AML-193 (cell line): Measurements from ENCODE around the gene EVX2.

Experiments used
- DNase-seq, 2 experiments: peaks; one replicate each; lab custom pipeline; 2025; lab: John Stamatoyannopoulos, UW

EVX2 gene

DNA sequence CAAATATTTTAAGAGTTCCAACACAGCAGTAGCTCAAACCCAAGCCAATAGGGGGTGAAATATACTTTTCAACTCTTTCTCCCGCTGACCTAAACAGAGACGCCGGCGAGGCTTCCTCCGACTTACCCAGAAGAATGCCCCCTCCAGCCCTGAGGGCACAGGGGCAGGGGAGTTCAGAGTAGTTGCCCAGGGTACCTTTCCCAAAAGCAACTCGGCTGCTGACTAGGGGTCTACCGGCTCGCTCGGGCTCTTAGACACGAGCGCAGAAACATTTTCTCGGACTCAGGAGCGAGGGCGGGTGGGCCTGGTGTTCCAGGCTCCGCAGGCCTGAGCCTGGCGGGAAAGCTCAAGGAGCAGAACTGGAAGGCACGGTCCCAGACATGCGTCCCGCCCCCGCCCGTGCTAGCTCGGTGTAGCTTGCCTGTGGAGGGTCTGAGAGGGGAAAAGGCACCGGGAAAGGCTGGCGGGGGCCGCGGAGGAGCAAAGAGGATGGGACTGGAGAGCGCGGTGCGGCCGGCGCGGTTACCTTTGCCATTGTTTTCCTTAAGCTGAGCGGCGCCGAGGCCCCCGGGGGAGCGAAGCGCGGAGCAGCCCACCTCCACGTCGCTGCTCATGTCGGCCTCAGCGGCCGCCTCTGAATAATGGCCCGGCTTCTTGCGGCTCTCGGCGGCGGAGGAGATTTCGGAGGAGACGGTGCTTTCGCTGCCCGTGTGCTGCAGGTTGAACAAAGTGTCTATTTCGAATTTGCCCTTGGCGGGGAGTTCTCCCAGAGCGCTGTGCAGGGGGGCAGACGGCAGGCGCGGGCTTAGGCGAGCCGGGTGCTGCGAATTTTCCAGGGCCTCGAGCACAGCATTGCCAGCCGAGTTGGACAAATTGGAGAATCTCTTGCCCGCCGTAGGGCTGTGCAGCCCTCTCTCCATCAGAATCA, 674 bp downstream of the EVX2 start:
- DNase-seq: no peak

DNA sequence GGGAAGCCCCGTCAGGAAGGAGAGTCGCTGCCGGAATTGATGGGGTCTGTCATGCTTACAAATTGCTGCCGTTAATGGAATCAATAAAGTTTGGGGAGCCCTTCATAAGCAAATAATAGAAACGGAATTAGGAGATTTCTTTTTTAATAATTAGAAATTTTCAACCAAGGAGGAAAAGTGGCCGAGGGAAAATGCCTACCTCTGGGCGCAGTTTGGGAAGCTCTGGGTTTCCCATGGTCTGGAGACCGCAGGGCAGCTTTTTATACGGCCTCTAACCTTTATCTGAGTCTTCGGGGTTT, 1.3 kb downstream of the EVX2 start:
- no peak for DNase-seq

DNA sequence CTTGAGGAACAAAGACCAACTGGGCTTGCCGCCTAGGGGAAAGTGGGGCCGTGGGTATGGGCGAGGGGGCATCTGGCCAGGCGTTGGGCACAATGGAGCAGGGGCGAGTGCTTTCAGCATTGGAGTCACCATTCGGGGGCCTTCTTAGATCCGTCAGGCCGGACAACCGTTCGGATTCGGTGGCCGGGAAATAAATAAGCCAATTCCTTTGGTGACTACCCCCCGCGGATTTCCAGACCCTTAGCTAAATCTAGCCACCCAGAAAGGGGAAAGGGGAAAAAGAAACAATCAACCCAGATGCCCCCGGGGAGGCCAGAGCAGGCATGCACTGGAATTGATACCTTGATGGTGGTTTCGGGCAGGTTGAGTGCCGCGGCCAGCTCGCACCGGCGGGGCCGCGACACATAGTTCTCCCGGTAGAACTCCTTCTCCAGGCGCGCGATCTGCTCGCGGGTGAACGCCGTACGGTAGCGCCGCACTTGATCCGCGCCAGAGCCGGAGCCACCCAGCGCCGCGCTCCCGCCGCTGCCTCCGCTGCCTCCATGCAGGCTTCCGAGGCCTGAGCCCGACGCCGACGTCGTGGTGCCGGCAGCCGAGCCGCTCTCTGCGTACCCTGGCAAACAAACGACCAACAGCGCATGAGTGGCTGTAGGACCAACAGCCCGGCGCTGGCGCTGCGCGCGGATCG, 1.8 kb downstream of the EVX2 start:
- DNase-seq: no peak

DNA sequence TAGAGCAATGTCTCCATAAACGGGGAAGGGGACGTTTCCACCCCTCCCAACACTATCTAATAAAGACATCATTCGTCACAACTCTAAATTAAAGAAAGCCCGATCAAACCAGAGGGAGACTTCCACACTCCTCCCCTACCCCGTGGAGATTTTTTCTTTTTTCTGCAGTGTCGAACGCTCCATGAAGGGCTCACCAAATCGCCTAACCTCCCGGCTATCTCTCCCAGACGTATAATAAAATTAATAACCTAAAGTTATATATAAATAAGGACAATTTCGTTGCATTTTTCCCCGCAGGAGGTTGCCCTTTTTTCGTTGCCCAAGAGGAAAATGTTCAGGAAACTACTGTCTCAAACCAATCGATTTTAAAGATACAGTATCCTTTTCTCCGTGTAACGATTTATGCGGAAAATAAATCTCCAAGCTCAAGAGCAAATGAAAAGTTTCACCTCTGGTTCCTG, 2.4 kb downstream of the EVX2 start:
- no peak for DNase-seq

DNA sequence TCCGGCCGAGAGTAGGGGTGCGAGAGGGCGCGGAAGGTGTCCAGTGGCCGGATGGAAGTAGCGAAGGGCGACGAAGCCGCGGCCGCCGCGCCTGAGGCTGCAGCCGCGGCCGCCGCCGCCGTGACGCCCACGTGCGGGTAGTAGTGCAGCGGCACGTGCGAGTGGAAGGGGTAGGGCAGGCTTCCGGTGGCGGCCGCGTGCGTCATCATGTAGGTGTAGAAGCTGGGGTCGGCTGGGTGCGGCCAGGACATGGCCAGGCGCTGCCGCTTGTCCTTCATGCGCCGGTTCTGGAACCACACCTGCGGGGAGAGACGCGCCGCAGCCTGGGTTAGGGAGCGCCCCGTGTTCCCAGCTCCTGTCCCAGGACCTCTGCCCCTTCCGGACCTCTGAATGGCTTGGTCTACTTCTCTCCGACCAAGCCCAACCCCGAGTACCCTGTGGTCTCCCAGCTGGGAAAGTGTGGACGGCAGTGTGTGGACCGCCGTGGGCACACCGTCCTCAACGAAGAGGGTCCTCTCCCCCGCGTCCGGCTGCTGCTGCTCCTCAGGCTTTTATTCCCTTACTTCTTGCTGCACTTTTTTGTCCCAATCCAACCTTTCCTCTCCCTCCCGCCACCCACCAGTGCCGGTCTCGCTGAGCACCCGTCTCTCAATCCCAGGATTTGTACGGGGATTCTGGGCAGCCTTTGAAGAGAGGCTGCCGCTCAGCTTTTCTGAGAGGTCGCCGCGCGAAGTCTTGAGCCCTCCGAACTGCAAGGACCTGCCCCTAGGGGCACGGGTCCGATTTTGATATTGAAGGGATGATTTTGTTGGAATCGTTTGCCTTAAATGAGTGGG, 3.0 kb downstream of the EVX2 start:
- no peak for DNase-seq

DNA sequence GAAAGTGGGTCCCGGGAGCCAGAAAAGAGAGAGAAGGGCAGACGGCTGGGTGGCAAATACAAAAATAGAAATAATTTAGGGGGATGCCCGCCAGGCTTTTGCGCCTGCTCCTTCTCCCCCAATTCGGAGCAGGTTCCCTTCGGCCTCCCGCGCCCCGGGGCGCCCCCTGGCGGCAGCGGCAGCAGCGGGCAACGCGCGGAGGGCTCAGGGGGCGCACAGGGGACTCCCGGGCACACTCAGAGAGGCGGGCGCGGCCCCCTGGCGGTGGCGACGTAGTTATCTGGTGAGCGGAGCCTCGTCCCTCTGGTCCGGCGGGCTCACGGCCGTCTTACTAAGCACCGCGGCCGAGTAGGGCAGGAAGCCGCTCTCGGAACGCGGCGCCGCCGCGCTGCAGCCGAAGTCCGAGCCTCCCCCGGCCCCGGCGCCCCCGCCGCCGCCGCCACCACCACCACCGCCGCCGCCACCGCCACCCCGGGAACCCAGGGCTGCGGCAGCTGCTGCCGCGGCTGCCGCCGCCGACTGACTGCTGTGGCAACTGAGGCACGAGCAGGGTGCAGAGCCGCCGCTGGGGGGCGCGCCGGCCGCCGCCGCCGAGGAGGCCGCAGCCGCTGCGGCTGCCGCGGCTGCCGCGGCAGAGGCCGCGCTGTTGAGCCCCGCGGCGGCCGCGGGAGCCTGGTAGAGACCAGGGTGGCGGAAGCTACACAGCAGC, 3.8 kb downstream of the EVX2 start:
- DNase-seq: no peak

DNA sequence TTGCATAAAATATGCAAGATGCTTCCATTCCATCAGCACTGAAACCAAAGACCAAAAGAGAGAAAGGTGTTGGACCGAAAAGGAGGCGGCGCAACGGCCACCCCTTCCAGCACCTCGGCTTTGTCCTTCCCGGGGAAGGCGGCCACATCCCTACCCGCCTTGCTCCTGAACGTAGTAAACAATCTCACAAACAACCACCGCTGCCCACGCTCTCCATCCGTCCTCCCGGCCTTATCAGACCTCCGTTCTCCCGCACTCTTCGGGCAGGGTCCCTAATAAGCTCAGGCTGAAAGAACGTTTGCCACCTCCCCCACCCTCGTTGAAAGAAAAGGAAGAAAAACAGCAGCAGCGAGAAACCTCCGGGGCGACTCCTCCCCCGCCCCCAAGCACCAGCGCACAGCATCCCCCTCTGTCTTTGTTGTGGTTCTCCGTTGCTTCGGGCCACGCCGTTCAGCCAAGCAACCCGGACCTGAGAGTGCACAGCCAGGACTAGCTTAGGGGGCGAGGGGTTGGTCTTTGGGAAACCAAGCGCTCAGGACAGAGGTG, 4.4 kb downstream of the EVX2 start:
- DNase-seq: no peak

DNA sequence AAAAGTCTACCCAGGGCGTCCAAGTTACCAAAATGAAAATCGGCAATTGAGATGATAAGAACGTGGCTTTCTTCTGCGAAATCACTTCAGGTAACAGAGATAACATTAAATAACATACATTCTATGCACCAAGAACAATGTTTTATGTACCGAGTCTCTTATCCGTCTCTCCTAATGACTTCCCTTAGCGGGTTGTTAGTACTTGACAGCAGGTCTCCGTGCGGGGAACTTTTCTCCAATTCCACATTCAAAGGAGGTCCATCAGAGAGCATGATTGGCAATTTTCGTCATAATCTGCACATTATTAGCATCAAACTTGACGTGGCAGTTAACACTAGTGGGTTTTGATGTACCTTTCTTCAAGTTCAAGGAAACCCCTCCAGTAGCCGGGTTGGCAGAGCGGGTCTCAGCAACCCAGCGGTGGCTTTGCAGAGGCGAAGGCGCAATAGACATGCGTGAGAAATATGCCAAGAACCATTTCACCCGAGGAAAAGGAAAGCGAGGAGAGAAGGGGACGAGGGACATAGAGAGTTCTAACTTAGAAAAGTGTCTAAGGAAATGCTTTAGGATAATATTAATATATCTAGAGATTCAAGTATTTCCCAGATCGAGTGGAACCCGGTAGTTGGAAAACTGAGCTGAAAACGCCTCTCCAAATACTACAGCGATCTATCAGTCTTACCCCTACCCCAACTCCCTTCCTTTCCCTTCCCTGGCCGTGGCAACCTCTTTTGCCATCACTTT, 5.0 kb downstream of the EVX2 start:
- DNase-seq: no peak

DNA sequence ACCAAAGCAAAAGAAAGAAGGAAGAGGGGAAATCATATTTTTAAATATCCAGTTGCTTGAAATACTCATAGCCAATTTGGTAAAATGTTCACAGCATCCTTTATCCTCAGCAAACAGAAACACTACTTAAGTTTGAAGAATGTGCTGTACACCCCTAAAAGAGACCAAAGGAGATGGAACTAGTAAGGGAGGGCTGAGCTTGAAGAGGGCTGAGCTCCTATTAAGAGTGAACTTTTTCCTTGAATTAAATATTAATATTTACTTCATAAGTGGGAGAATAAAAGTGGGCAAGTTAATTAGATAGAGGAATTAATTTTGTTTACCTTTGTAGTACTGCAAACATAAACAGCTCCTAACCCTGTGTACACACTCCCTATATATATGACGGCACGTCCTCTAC, 7.0 kb downstream of the EVX2 start:
- no peak for DNase-seq

DNA sequence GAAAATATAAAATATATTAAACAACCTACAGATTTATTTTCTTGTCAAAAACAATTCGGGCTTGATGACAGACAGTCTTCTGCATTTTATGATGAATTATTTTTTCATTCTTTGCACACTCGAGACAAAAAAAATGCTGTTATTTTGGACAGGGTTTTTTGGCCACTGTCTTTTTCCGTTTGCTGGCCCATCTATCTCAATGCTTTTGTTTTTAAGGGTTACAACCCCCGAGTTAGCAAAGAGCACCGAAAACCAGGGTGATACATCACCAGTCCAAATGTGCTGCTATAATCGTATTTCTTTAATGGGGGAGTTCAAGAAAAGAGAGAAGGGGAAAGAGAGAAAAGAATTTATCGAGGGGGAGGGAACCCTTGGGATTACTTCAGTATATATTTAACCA, 7.7 kb downstream of the EVX2 start:
- no peak for DNase-seq

DNA sequence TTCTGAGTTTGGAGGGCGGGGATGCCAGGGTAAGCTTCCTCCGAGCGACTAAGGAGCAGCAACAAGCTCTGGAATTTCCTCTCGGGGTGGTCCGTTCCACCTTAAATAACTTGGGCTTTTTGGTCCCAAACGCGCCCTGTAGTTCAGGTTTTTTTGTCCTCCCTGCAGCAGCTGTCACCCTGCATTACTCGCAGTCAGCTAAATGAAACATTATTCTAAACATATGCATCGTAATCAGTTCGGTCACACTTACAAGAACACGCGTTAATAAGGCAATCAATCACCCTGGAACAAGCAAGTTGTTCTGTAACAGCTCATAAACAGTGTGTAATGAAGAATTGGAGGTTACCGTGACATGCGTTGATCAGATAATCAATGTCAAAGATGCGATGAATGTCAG, 8.3 kb downstream of the EVX2 start:
- DNase-seq: no peak

DNA sequence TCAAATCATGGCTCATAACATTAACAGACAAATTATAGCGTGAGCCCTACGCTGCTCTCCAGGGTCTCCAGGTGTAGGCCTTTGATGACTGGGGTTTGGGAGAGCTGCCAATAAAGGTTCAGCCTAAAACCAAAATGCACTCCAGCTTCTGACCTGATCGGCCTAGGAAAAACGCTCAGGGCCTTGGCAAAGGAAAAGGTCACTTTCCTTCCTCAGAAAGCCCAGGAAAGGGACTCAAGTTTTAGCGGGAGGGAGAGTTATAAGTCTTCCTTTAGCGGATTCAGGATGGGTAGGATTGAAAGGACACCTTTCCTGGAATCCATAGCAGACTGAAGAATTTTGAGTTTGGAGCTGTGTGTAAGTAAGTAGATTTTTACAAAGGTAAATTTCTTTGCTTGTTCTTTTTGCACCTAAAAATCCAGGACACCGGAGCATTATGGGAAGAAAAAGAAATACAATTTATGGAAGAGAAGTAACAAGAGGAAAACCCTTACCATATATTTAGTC, 8.8 kb downstream of the EVX2 start:
- DNase-seq: no peak

DNA sequence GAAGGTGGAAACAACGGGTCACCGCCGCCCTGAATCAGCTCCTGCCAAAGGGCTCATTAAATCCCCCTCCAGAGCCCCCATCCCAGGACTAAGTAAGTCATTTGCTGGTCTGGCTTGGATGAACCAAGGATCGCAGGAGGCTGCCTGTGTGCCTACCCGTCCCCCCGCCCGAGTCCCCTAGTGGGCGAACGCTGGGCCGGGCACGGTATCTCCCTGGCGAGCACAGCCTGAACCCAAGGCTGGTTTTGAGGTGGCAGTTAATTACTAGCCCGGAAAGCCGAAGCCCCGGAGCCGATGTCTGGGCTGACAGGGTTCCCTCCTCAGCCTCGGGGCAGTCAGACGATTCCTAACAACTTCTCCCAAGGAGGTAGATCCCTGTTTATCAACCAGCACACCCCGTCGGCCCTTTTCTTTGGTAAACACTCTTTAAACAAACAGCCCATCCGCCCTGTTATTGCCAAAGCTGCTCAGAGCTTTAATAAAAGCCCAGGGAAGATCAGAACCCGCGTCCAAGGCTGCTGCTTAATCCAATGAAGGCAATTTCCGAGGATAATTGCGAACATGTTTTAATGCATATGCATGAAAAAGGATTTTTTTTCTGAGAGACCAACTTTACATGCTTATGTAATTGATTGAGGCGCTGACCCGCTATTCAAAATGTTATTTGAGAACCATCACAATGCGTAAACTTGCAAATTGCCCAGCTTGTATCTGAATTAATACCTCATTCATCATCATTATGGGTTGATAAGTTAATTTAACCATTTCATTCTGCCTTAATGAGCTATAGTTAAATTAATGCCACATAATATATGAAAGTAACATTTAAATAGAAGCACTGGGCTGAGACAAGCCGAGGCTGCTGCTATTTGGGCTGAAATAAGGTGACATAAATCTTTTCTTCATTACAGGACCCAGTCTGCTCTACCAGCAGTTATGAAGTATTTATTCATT, 10.5 kb downstream of the EVX2 start:
- no peak for DNase-seq

DNA sequence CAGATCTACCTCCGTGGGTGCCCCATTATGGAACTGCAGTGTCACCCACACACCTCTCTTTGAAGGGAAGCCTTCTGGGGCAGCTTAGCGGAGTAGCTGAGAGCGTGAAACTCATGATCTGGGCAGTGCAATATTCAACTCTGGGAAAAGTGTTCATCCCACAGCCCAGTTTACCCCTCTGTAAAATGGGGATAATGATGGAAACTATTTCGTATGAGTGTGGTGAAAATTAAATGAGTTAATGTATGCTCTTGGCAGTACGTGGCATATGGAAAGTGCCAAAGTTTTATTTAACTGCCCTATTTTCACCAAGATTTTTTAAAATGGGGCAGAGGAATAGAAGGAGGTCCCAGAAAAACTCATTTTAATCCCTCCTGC, 11.5 kb downstream of the EVX2 start:
- DNase-seq: no peak

DNA sequence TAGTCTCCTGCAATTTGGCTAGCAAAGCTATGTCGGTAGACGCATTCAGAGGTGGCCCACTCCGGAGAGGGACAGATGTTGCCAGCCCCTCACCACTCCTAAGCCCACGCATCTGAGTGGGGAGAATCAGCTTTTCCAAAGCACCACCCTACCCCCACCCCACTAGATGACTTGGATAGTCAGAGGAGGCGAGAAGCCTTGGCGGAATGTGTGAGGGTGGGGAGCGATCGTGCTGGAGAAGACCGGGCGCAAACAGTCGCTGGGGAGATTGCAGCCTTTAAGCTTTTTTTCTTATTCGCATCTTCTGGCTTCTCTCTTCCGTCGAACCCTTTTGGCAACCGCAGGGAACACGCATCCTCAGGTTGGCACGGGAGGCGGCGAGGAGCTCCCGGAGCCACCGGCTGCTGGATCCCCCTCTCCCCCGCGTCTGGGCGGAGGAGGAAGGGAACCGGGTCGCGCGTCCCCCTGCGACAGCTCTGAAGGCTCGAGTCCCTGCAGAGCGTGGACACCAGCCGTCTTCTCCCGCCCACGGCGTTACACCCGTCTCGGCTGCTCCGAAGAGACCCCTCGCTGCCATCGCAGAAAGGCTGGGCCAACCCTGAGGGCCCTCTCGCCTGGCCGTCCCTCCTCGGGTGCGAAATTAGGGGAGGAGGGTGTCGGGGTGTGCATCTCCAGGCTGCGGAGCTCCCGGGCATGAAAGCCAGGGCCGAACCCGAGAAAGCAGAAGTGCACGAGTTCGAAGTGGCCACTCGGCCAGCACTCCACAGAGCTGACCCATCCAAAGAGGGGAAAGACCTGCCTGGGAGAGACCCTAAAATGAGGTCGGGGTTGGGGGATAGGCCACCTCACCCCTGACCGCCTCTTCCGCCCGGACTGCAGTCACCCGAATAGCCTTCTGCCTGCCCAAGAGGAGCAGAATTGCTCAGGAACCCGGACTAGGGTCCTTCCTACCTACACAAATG, 12.2 kb downstream of the EVX2 start:
- no peak for DNase-seq

DNA sequence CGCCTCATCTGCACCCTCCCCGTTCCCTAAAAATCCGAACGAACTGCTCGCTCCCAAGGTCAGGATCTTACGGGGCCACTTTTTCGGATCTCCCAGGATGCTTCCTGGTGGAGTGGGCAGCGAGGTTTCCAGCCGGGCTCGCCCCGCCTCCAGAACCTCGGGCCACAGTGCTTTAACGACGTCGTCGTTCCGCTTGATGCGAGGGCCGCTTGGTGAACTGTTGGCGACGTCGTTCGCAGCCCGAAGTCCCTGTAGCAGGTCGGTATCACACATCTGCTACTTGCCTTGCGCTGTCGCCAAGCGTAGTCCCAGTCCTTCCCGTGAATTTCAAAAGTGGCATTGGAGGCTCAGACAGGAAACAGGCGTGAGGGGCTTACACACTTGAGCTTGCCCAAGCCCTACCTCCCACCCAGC, 15.3 kb downstream of the EVX2 start:
- DNase-seq: no peak

DNA sequence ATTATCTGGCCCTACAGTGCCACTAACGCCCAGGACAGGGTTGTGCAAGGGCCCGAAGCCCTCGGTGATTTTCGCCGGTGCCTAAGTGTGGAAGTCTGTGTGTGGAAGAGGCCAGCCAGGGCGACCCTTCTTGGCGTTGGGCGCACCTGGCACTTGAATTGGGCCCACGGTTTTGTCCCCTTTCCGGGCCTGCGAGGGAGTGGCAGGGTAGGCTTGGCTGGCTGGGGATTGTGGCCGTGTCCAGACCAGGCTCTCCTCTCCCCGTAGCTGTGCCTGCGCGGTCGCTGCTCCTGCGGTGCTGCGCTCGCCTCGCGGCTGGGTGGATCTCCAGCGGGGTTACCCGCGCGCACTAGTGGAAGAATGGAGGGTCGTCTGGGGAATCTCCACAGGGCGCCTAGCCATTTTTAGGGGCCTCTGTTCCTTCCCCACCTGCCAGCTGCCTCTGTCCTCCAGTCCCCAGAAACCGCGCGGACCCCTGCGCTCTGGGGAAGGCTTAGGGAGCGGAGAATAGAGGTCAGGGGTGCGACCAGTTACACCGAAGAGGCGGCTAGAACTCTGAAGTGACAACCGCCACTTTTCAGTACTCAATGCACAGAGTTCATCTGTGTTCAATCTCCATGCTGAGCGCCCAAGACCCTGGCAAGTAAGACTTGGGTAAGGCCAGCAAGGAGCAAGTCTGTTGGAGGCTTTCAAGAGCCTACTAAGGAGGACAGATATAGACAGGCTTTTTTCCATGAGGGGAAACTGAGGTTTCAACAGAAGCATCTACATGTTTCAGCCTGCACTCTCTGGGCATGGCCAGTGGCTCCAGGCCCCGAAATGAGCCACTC, 16.0 kb downstream of the EVX2 start:
- DNase-seq: no peak
